Pancreas (tissue), 10 donors: Measurements from ENCODE around the gene MAP3K20. TPM values are rescaled to one million over a fixed set of nuclear protein-coding genes. Genes with fewer than 3 reads are reported as not detected.

Source experiments
- ATAC-seq, 4 donors: fragments of 200-7000 bp; cut with Tn5 transposase; one replicate each; pipeline versions ENCODE4 v1.8.0 to v1.9.1; 2020; ENCODE audit warnings: mild to moderate bottlenecking in 4 of 4, moderate library complexity in 4 of 4
- DNase-seq, 6 donors: peaks; one replicate each; pipeline ENCODE4 v3.0.0-alpha.2; 2020
- FAIRE-seq: peaks from 2 replicates; lab custom pipeline; 2012; peaks lifted over from hg19 to GRCh38; lab: Jason Lieb, UNC
- H3K27ac ChIP-seq, 4 donors: fragments of 200-600 bp; sonication (generic); 1 replicate in 3 of 4; 2 replicates in 1 of 4; pipeline versions ENCODE4 v1.5.0 to v1.8.0; 2020
- H3K27me3 ChIP-seq, 4 donors: fragments of 200-600 bp; one replicate each; pipeline ENCODE4 v1.8.0; 2021
- H3K36me3 ChIP-seq, 3 donors: fragments of 200-600 bp; sonication (generic) in 1 of 3; one replicate each; pipeline versions ENCODE4 v1.5.0 to v1.8.0; 2020 to 2021
- H3K4me1 ChIP-seq, 3 donors: fragments of 200-600 bp; one replicate each; pipeline ENCODE4 v1.8.0; 2021
- H3K4me3 ChIP-seq, 4 donors: fragments of 200-600 bp; sonication (generic) in 2 of 4; one replicate each; pipeline versions ENCODE4 v1.5.0 to v1.8.0; 2020 to 2021
- H3K9me3 ChIP-seq, 4 donors: fragments of 200-600 bp; one replicate each; pipeline ENCODE4 v1.8.0; 2021
- WGBS, 2 donors: extraction: QIAGEN DNeasy Blood & Tissue Kit; methylation state at CpG; one replicate each; pipeline ENCODE4 v1.1.7; 2013; 5-methylcytosine and 5-hydroxymethylcytosine counted together
- intact Hi-C, 3 donors: fragments of 100-400 bp; cut with DNase I; formaldehyde crosslinking; loops; one replicate each; pipeline versions ENCODE4 v1.11.1 to v1.14.2; 2022
- polyA plus RNA-seq, 2 donors: library from polyadenylated mRNA; stranded (reverse); fragments of 200-250 nt; gene quantifications; one replicate each; pipeline ENCODE4 v1.2.3, GENCODE V29; 2013
- total RNA-seq, 6 donors: library from RNA; stranded (reverse); fragmentation: NEBNext Ultra II Directional in 4 of 6; extraction: Animal tissue kit (Norgen Biotek cat#: 25700) in 4 of 6; gene quantifications; one replicate each; pipeline versions ENCODE4 v1.2.1 to v1.2.4, GENCODE V29; 2021 to 2023
- TF ChIP-seq, protein P1 (sequence below), 4 donors: fragments of 200-600 bp; sonication (generic) in 3 of 4; IDR thresholded peaks; one replicate each; pipeline versions ENCODE4 v1.5.0 to v1.8.0; 2021; ENCODE audit warnings: antibody characterized with exemption in 4 of 4
- donor health status: healthy with polysubstance abuse.
- donor health status: DM: no; HTN: no; CAD: no; lungs with moderate emphysema.
- donor health status: DM: no; HTN: no; CAD: no.
- donor health status: control.
- donor health status: control.
- donor health status: Bipolar disorder and iron deficiency.
- donor health status: DM: yes; HTN: yes; CAD: no.
- donor health status: DM: no; HTN: no; CAD: no.
- donor health status: DM: no; HTN: no; CAD: no.
- donor health status: DM: yes; HTN: yes; CAD: no.

The MAP3K20 gene
- total and polyA plus RNA-seq, 8 donors: 4.1 to 23.7 (median 8.2) TPM

GRCh38 chr2:173241643-173242042 is 166.0 kb downstream of the MAP3K20 start:
- Histone ChIP-seq H3K36me3 (no peaks in the 10 kb centered on the region), H3K27me3 (no peaks in the 10 kb centered on the region), H3K4me1 (peaks cover 0 to 10% (median 0%) of the 10 kb centered on the region in 3 donors), H3K4me3 (no peak overlapping the region), H3K9me3 (no peaks in the 10 kb centered on the region), H3K27ac (no peak overlapping the region)
- ATAC-seq (no peak), FAIRE-seq (no peak), DNase-seq (no peak)
- WGBS, 2 donors: 96 to 97% methylated on average over 1 of the region's 1 CpG
- intact Hi-C loops: no loop called here
- TF ChIP-seq, protein P1, sequence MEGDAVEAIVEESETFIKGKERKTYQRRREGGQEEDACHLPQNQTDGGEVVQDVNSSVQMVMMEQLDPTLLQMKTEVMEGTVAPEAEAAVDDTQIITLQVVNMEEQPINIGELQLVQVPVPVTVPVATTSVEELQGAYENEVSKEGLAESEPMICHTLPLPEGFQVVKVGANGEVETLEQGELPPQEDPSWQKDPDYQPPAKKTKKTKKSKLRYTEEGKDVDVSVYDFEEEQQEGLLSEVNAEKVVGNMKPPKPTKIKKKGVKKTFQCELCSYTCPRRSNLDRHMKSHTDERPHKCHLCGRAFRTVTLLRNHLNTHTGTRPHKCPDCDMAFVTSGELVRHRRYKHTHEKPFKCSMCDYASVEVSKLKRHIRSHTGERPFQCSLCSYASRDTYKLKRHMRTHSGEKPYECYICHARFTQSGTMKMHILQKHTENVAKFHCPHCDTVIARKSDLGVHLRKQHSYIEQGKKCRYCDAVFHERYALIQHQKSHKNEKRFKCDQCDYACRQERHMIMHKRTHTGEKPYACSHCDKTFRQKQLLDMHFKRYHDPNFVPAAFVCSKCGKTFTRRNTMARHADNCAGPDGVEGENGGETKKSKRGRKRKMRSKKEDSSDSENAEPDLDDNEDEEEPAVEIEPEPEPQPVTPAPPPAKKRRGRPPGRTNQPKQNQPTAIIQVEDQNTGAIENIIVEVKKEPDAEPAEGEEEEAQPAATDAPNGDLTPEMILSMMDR (IDR thresholded peaks at IDR 0.05): no peak

DNA sequence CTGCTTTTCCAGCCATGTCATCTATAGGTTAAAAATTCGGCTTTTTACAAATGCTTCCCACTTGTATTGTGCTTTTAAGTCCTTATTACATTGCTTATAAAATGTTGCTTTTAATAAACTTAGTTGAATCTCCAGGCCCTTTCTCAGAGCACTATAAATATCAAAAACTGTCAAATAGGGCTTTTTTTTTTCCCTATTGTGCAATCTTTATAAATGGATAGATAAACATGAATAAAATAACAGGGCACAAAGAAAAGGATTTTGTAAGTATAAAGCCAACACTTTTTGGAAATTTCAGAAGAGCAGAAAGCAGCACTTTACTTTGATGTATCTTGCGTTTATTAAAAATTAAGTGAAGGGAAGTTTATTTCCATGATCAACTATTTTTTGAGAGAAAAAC is 171.5 kb downstream of the MAP3K20 start:
- no peaks in the 10 kb centered on the region for H3K36me3 ChIP-seq
- H3K4me3 ChIP-seq: no peak overlapping the region
- 67 to 81% methylated on average over 2 of the region's 2 CpGs for WGBS, 2 donors
- FAIRE-seq: no peak
- ATAC-seq: no peak
- H3K27ac ChIP-seq: no peak overlapping the region
- no peaks in the 10 kb centered on the region for H3K27me3 ChIP-seq
- no peaks in the 10 kb centered on the region for H3K9me3 ChIP-seq
- intact Hi-C loops: no loop called here
- TF ChIP-seq, protein P1 (IDR thresholded peaks at IDR 0.05): no peak
- H3K4me1 ChIP-seq: no peaks in the 10 kb centered on the region
- no peak for DNase-seq

GRCh38 chr2:173248381-173248780 is 172.7 kb downstream of the MAP3K20 start:
- Histone ChIP-seq H3K36me3 (no peaks in the 10 kb centered on the region), H3K9me3 (no peaks in the 10 kb centered on the region), H3K27me3 (no peaks in the 10 kb centered on the region), H3K27ac (no peak overlapping the region), H3K4me3 (no peak overlapping the region), H3K4me1 (no peaks in the 10 kb centered on the region)
- intact Hi-C loops: no loop called here
- DNase-seq: no peak
- WGBS, 2 donors: 92 to 93% methylated on average over 2 of the region's 2 CpGs
- no peak for FAIRE-seq
- no peak for ATAC-seq
- TF ChIP-seq, protein P1 (IDR thresholded peaks at IDR 0.05): no peak

DNA sequence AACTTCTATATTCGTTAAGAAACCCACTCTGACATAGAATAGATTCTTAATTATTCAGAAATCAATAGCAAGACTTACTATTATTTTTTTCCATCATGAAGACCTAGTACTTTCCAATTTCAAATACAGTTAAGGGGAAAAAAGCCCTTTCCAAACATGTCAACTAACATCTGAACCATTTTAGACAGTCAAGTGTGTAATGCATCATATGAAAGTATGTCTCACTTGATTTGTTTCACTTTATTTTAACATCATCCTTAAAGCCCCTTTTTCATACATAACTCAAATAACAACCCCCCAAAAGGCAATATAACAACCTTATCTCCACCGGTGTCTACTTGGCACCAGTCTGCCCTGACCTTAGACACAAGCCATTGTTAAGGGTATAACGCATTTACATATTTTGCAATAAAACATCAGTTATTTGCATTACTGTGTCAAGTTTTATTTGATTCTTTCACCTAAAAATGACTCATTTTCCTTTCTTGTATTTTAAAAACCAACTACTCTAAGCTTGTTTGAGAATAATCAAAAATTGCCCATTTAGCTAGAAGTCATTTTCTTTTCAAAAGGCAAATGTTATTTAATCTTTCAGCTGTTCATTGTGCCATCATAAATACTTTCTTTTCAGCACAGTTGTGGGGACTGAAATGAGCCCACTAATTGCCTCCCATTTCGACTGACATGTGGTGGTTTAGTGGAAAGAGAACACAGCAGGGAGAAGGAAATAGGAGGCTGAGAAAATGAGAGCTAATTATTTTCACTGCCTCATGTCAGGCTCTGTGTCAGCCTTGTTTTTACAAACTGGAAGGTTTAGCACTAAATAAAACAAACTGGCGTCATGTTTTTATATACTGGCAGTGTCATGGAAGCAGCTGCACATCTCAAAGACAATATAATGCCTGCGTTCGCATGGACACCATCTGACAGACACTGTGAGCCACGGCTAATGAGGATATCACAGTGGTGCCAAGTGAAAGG is 174.3 kb downstream of the MAP3K20 start:
- no peak for DNase-seq
- TF ChIP-seq, protein P1 (IDR thresholded peaks at IDR 0.05): no peak
- no peak for ATAC-seq
- Histone ChIP-seq H3K36me3 (no peaks in the 10 kb centered on the region), H3K27ac (no peak overlapping the region), H3K4me3 (no peak overlapping the region), H3K9me3 (no peaks in the 10 kb centered on the region), H3K4me1 (no peaks in the 10 kb centered on the region), H3K27me3 (no peaks in the 10 kb centered on the region)
- WGBS, 2 donors: 88 to 91% methylated on average over 8 of the region's 8 CpGs
- FAIRE-seq: no peak
- intact Hi-C loops: no loop called here

GRCh38 chr2:173251225-173251624 is 175.6 kb downstream of the MAP3K20 start:
- TF ChIP-seq, protein P1 (IDR thresholded peaks at IDR 0.05): no peak
- ATAC-seq: no peak
- H3K27me3 ChIP-seq: no peaks in the 10 kb centered on the region
- FAIRE-seq: no peak
- no peak overlapping the region for H3K4me3 ChIP-seq
- no peaks in the 10 kb centered on the region for H3K9me3 ChIP-seq
- no peaks in the 10 kb centered on the region for H3K36me3 ChIP-seq
- no peaks in the 10 kb centered on the region for H3K4me1 ChIP-seq
- no peak for DNase-seq
- 95 to 96% methylated on average over 2 of the region's 2 CpGs for WGBS, 2 donors
- no peak overlapping the region for H3K27ac ChIP-seq
- intact Hi-C loops: no loop called here
